A549 (cell line): ENCODE results near the gene CADM2.

ENCODE experiments used
- HOXA7 ChIP-seq: fragments of 250-450 bp; sonication (Bioruptor Pico); IDR thresholded peaks from 2 replicates; pipeline ENCODE4 v1.5.0; 2020; ENCODE audit warnings: mild to moderate bottlenecking, moderate library complexity
- NFE2L2 ChIP-seq: fragments of 150-350 bp; conservative IDR thresholded peaks from 2 replicates; pipeline ENCODE4 v1.6.1; 2014; ENCODE audit warnings: low read length
- PHF8 ChIP-seq: fragments of 200-600 bp; sonication (generic); IDR thresholded peaks from 2 replicates; pipeline ENCODE4 v1.6.1; 2016; ENCODE audit warnings: low read depth, mild to moderate bottlenecking, antibody characterized with exemption, moderate library complexity, borderline replicate concordance
- POLR2A ChIP-seq: IDR thresholded peaks from 2 replicates; pipeline ENCODE4 v1.6.1; 2012; ENCODE audit warnings: mild to moderate bottlenecking, low read length
- RAD21 ChIP-seq, 2 experiments: fragments of >200 bp in 1 of 2; sonication (Bioruptor Twin) in 1 of 2; formaldehyde crosslinking in 1 of 2; IDR thresholded peaks in 1 of 2; conservative IDR thresholded peaks in 1 of 2; 2 replicates in 1 of 2; 3 replicates in 1 of 2; pipeline ENCODE4 v1.6.1; 2012 to 2018; ENCODE audit warnings: inconsistent platforms in 1 of 2
- RFX5 ChIP-seq: fragments of 450-650 bp; IDR thresholded peaks from 2 replicates; pipeline ENCODE4 v1.7.1; 2014; ENCODE audit warnings: antibody characterized with exemption, mild to moderate bottlenecking, moderate library complexity
- SREBF2 ChIP-seq: fragments of 450-650 bp; IDR thresholded peaks from 2 replicates; pipeline ENCODE4 v1.6.1; 2014; ENCODE audit warnings: mild to moderate bottlenecking, moderate library complexity

GRCh38 chr3:85660451-85660850 is 701.7 kb downstream of the CADM2 start:
- TF ChIP-seq POLR2A (no peak), NFE2L2 (no peak), RAD21 (conservative IDR thresholded peaks at IDR 0.05 in 1 of 2, IDR thresholded peaks at IDR 0.05 in 1 of 2) (no peak), PHF8 (no peak), SREBF2 (no peak), HOXA7 (no peak), RFX5 (no peak)
